GDM1 (cell line): ENCODE results near the gene KCP.
"Not testable (repeated sequence)": the region's sequence is repeated elsewhere in the genome, so short reads cannot be mapped to it uniquely, and the experiment has no call there.

ENCODE experiments used
- DNase-seq: peaks from one replicate; lab custom pipeline; 2025; lab: John Stamatoyannopoulos, UW

KCP gene

DNA sequence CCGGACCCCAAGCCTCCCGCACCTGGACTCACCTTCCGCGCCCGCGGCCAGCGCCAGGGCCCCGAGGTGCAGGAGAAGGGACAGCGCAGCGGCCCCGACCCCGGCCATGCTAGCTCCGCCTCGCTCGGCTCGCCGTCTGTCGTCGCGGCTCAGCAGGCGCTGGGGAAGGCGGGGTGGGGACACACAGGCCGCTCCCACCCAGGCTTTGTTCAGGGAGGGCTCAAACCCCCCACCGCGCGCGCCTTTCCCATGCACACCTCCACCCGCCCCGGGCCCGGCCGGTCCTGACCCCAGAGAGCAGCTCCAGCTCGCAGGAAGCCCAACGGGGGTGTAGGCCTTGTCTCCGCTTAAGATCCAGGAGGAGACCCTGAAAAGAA, at the start of gene KCP:
Gene KCP (minus strand): TSS at position 141 of the 377 bp plus-strand sequence. CDS start 33 bp downstream, at position 108.
- no peak for DNase-seq

- DNase-seq, result no peak
Measured at GRCh38 chr7:128959296-128959695, 48.8 kb upstream of the KCP start.

DNA sequence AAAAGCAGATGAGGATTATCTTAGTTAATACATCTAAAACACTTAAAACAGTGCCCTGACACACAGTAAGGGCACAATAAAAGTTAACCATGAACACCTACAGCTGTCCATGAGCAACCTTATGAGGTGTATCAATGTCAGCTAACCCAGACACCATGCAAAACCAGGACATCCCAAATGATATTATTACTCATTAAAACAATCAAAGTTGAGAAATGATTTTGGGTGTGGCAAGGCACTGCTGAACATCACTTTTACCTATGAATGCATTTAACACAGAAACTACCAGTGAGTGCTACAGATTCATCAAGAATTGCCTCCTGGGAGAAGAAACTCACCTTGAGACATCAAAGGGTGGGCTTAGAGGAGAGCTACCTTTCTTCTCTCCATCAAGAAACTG, 45.5 kb upstream of the KCP start:
- DNase-seq, result no peak

DNA sequence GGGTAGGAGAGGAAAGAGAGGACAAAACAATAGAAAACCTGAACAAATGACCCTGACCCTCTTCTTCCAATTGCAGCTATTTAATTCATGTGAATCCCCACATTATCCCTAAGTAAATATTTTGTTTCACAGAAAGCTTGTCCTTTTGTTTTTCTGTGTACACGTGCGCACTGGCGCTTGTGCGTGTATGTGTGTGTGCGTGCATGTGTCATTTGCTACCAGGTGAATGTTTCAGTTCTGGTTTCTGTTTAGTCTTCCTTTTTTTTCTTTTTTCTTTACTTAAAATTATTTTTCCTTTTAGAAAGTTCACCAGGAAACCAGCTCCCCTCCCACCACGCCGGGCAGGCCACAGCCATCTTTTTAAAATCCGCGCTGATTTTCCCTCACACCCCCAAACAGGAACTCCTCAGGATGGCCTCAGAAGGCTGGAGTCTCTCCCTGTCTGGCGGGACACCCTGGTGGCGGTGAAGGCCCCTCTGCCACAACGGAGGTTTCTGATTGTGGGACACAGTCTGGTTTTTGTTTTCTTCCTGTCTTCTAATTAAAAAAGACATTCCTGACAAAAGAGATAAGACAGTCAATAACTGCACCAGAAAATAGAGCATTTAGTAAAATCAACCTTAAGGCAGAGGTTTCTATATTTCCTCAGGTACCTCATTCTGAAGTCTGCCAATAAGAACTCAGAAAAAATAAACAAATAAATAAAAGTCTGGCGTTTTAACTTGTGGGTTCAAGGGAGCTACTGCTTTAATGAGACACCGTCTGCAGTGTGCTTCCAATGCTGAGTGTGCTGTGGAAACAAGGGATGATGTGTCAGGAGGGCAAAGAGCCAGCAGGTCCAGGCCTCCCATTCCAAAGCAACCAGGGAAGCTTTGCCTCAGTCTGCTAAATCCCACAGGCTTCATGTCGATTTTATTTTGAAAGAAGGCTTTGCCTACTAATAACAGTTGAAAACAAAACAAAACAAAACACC, 44.6 kb upstream of the KCP start:
- DNase-seq, result no peak

DNA sequence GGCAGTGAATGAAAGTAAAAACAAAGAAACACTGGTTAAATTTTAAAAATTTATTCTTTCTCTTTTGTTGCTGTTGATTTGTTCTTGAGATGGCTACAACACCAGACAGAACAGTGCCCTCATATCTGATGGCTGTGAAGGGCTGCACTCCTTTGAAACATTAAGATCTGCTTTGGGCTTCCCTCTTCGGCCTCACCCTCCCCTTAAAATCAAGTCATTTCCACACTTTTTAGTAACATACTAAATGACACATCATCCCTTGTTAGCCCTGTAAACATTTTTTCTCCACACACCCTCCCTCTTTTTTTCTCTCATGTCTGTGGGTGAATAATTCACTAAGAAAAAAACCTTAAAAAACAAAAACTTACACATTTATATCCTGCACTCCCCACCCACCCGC, 43.6 kb upstream of the KCP start:
- no peak for DNase-seq

DNA sequence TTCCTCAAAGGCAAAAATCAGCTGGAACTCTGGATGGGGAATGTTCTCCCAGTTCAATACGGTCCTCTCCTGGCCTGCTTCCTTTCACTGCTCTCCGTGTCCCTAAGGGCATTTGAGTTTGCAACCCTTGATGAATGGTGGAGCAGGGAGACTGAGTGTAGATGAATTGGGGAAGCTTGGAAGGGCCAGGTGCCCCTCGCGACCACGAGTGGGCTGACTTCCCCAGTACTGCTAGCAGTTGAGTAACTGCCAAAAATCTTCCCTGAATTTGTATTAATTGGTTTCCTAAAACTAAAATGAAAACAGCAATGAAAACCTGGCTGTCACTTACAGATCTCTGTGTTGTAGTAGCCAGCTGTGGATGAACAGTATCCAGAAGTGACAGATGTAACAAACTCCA, 40.8 kb upstream of the KCP start:
- DNase-seq, result no peak

GRCh38 chr7:128948976-128949760, 38.7 kb upstream of the KCP start:
- DNase-seq, result no peak

DNA sequence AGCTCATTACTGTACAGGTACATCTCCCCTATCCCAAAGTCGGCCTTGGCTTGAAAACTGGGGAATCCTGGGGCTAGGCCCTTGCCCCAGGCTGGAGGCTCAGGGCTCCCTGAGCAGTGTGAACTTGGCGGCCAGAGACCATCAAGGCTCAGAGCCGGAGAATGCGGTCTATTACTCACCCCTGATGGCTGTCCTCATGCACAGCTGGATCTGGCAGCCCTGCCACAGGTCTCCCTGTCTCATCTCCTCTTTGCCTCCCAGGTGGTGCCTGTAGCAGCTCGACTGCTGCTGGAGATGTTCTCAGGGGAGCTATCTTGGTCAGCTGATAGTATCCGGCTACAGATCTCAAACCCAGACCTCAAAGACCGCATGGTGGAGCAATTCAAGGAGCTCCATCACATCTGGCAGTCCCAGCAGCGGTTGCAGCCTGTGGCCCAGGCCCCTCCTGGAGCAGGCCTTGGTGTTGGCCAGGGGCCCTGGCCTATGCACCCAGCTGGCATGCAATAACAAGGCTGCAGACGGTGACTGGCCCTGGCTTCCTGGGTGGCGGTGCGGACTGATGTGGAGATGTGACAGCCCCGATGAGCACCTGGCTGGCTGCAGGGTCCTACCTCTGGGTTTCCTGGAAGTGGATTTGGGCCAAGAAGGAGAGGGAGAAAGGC, 37.9 kb upstream of the KCP start:
- no peak for DNase-seq

- no peak for DNase-seq
Measured at GRCh38 chr7:128947854-128948253, 37.3 kb upstream of the KCP start.

- no peak for DNase-seq
Measured at GRCh38 chr7:128946936-128947830, 36.7 kb upstream of the KCP start.

DNA sequence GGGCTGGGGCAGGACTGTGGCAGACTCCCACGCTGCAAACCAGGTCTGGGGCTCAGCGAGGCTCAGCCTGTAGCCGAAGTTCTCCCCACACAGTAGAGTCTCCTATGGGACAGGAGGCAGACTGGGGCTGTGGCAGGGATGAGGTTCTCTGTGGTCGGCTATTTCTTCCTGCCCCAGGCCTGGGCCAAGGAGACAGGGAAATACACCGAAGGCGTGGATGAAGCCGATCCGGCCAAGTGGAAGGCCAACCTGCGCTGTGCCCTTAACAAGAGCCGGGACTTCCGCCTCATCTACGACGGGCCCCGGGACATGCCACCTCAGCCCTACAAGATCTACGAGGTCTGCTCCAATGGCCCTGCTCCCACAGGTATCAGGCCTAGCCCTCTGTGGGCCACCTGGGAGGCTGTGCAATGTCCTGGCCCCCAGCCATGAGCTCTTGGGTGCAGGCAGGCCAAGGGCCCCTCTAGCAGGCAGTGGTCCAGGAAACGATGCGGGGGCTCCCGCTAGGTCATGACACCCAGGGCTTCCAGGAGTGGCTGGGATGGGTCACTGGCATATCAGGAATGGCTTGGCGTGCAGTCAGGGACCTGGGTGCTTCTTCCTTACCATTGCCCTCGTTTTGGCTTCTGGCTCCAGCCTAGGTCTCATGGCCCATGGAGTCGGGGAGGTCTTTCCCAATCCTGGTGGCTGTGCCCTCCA, 35.3 kb upstream of the KCP start:
- DNase-seq, result no peak

DNA sequence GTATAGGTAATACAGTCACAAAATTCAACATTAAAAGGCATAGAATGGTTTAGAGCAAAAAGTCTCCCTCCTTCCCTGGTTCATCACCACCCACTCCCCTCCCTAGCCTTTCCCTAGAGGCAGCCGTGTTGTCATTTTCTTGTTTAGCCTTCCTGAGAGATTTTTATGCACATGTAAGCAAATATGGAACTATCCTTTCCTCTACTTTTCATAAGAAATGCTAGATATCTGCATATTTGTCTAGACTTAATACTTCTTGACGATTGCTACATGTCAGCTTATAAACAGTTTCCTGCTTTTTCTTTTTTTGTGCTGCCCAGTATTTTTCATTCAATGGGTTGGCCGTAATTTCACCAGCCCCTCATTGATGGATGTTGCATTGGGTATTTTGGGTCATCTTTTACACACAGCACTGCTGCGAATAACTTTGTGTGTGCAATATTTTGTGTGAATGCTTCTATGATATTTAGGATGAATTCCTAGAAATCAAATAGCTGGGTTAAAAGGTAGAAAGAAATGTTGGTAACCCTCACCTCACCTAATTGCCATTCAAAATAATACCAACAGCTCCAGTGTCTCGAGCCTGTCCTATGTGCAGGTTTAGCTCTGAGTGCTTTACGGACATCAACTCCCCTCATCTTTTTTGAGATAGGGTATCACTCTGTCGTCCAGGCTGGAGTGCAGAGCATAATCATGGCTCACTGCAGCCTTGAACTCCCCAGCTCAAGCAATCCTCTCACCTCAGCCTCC, 34.2 kb upstream of the KCP start:
- no peak for DNase-seq

GRCh38 chr7:128943251-128943650, 32.7 kb upstream of the KCP start:
- DNase-seq, result not testable (repeated sequence)

- no peak for DNase-seq
Measured at GRCh38 chr7:128941946-128942526, 31.5 kb upstream of the KCP start.

- DNase-seq, result no peak
Measured at GRCh38 chr7:128941323-128941890, 30.9 kb upstream of the KCP start.

GRCh38 chr7:128940494-128941322, 30.2 kb upstream of the KCP start:
- DNase-seq, result peak; percentile 91

DNA sequence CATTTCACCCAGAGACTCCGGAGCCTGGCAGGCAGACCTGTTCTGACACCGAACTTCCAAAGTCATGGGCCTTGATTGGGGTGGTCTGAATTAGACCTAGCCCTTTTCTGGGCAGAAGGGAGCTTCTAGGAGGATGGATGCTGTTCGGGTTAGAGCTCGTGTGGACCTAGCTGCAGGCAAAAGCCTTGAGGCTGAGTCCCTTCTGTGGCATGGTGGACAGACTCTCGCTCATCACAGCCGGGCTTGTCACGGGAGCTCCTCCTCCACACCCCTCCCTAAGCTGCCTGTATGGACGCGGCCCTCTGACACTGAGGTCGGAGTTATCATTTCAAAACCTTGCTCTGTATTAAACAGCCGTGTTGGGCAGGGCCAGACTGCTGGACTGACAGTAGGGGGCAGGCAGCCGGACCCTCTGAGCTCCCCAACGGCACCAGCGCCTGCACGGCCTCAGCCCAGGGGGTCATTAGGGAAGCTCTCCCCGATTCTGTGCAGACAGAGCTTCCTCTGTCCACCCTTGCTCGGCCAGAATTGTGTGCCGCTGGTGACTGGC, 29.4 kb upstream of the KCP start:
- DNase-seq, result peak; percentile 58
